Aorta (tissue), 5 donors: ENCODE results near the gene CARD10. TPM values are rescaled to one million over a fixed set of nuclear protein-coding genes. Genes with fewer than 3 reads are reported as not detected.

Source experiments
- ATAC-seq: fragments of 200-7000 bp; cut with Tn5 transposase; one replicate; pipeline ENCODE4 v1.9.1; 2022; ENCODE audit warnings: moderate library complexity; ENCODE audit not compliant: low FRiP score
- DNase-seq, 2 donors: peaks; one replicate each; pipeline ENCODE4 v3.0.0-alpha.2; 2020
- H3K27ac ChIP-seq, 2 donors: one replicate each; pipeline ENCODE4 v1.5.1; 2013; ENCODE audit warnings: low read length in 2 of 2, mild to moderate bottlenecking in 2 of 2, moderate library complexity in 2 of 2, control low read depth in 1 of 2, inconsistent platforms in 1 of 2, low read depth in 1 of 2
- H3K27me3 ChIP-seq, 2 donors: one replicate each; pipeline ENCODE4 v1.6.1; 2013; ENCODE audit warnings: control low read depth in 1 of 2, low read length in 1 of 2, mild to moderate bottlenecking in 1 of 2, moderate library complexity in 1 of 2; ENCODE audit not compliant: insufficient read depth in 2 of 2, control insufficient read depth in 1 of 2
- H3K36me3 ChIP-seq, 2 donors: one replicate each; pipeline ENCODE4 v1.6.1; 2013; ENCODE audit warnings: control low read depth in 1 of 2, low read length in 1 of 2, mild to moderate bottlenecking in 1 of 2; ENCODE audit not compliant: insufficient read depth in 2 of 2, control insufficient read depth in 1 of 2
- H3K4me1 ChIP-seq, 2 donors: one replicate each; pipeline ENCODE4 v1.6.1; 2013; ENCODE audit warnings: low read length in 2 of 2, control low read depth in 1 of 2, mild to moderate bottlenecking in 1 of 2, moderate library complexity in 1 of 2; ENCODE audit not compliant: insufficient read depth in 2 of 2, control insufficient read depth in 1 of 2
- H3K4me3 ChIP-seq, 2 donors: one replicate each; pipeline ENCODE4 v1.5.1; 2013; ENCODE audit warnings: low read length in 2 of 2, control low read depth in 1 of 2, mild to moderate bottlenecking in 1 of 2
- H3K9me3 ChIP-seq: one replicate; pipeline ENCODE4 v1.6.1; 2013; ENCODE audit warnings: mild to moderate bottlenecking, low read length; ENCODE audit not compliant: control insufficient read depth
- WGBS, 2 donors: extraction: QIAGEN DNeasy Blood & Tissue Kit; methylation state at CpG; one replicate each; pipeline ENCODE4 v1.1.7; 2013; 5-methylcytosine and 5-hydroxymethylcytosine counted together
- intact Hi-C, 2 donors: fragments of 100-400 bp; cut with DNase I; formaldehyde crosslinking; loops; one replicate each; pipeline versions ENCODE4 v1.14.2 to v1.15.0; 2022
- polyA plus RNA-seq, 2 donors: library from polyadenylated mRNA; stranded (reverse); fragments of 200-250 nt; gene quantifications; one replicate each; pipeline ENCODE4 v1.2.3, GENCODE V29; 2013
- total RNA-seq, 2 donors: library from RNA; stranded (reverse); fragmentation: NEBNext Ultra II Directional; extraction: Animal tissue kit (Norgen Biotek cat#: 25700); gene quantifications; one replicate each; pipeline ENCODE4 v1.2.1, GENCODE V29; 2021
- donor health status: healthy with polysubstance abuse.
- donor health status: Bipolar disorder and iron deficiency.
- donor health status: DM: no; HTN: no; CAD: no.
- donor health status: DM: no; HTN: no; CAD: no.
- donor health status: DM: yes; HTN: yes; CAD: no.

CARD10 gene
- total and polyA plus RNA-seq, 4 donors = 2.2 to 24.9 (median 9.4) TPM

DNA sequence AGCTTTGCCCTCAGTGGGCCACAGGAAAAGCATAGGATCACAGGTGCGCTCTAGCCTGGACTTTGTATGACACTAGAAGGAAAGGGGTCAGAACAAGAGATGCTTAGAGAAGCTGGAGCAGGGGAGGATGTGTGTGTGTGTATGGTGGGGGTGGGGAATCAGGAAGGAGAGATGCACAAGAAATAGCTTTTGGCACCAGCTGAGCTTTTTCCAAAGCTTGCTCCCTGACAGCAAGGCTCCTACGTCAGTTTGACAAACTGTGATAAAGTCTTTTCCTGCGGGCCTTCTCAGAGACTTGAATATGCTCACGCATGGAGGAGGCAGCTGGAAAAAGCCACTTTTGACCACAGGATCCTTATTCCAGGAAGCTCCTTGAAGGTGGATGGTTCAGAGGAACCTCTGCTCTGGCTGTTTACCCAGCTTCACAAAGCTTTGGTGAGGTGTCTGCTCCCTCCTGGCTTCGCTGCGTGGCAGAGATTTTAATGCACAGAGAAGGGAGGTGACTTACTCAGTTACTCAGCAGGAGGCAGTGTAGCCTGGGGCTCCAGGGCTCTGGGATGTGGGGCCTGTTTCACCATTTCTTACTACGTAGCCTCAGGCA, 45.0 kb upstream of the CARD10 start:
- intact Hi-C loops = loop anchor here in 1 of 2 donors (5.0 kb wide), 1 partner anchor 1968 kb away; the partner anchor contains the start of gene RPS19BP1
- Histone ChIP-seq H3K36me3 (peaks cover 0 to 2% of the 10 kb centered on the region in 2 donors), H3K9me3 (no peaks in the 10 kb centered on the region), H3K27me3 (no peaks in the 10 kb centered on the region), H3K27ac (peak overlapping the region; percentile 54 to 81), H3K4me3 (no peak overlapping the region), H3K4me1 (peaks cover 0 to 5% of the 10 kb centered on the region in 2 donors)
- whole genome bisulfite sequencing, 2 donors = 32 to 38% methylated on average over 7 of the region's 7 CpGs
- ATAC-seq (no peak), DNase-seq (no peak)

GRCh38 chr22:37563153-37564081, 44.2 kb upstream of the CARD10 start:
- WGBS, 2 donors = 6 to 8% methylated on average over 14 of the region's 14 CpGs
- H3K4me3 ChIP-seq = no peak overlapping the region
- H3K36me3 ChIP-seq = peaks cover 0 to 2% of the 10 kb centered on the region in 2 donors
- no peaks in the 10 kb centered on the region for H3K27me3 ChIP-seq
- intact Hi-C loops = loop anchor here in 1 of 2 donors (2.0 to 5.0 kb wide), 2 partner anchors 17 to 1969 kb away; partner anchors contain the start of gene RPS19BP1
- H3K4me1 ChIP-seq = peaks cover 0 to 5% of the 10 kb centered on the region in 2 donors
- ATAC-seq (peak; percentile 69), DNase-seq (peak; percentile 88 to 91)
- H3K9me3 ChIP-seq = no peaks in the 10 kb centered on the region
- peak overlapping the region; percentile 54 to 81 for H3K27ac ChIP-seq

- H3K27ac ChIP-seq = peak overlapping the region in 1 of 2 donors; percentile 32
- ATAC-seq = no peak
- WGBS, 2 donors = 46 to 49% methylated on average over 14 of the region's 14 CpGs
- H3K4me1 ChIP-seq = peaks cover 0 to 5% of the 10 kb centered on the region in 2 donors
- H3K9me3 ChIP-seq = no peaks in the 10 kb centered on the region
- no peaks in the 10 kb centered on the region for H3K27me3 ChIP-seq
- H3K4me3 ChIP-seq = no peak overlapping the region
- intact Hi-C loops = loop anchor here in 1 of 2 donors (2.0 to 5.0 kb wide), 2 partner anchors 15 to 1970 kb away; partner anchors contain the start of gene RPS19BP1
- no peak for DNase-seq
- peaks cover 0 to 2% of the 10 kb centered on the region in 2 donors for H3K36me3 ChIP-seq
Observed at GRCh38 chr22:37562049-37562875, 43.0 kb upstream of the CARD10 start.

DNA sequence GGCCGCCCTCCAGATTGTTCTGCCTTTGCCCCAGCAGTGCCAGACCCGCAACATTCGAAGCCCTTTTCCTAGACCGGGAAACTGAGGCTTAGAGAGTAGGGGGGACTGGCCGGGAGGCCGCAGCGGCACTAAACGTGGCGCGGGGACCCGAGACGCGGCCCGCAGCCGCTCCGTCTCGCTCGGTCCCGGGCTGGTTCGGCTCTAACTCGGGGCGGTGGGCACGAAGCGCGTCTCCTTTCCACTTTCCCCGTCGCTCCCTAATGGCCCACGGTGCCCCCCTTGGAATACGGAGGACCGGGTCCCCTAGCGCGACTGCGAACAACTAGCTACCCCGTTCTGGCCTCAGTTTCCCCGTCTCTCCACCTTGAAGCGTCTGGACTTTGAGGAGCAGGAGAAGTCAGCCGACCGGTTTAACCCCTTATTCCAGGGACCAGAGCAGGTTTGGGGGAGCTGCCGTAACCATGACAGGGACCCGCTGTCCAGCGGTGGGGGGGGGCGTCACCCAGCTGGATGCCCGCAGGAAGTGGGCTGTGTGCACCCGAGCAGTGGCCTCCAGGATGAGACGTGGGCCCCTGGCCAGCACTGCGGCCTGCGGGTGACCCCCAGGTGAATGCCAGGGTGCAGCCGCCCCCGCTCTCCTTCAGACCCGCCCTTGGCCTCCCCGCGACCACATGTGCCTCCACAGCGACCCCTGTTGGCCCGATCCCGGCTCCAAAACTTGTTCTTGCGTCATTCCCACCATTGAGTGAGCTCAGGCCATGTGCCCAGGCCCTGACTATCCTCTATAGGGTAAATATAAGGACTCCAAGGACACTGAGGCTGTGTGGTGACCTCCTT, 42.2 kb upstream of the CARD10 start:
- peak overlapping the region; percentile 86 to 97 for H3K4me3 ChIP-seq
- DNase-seq (peak; percentile 95 to 99), ATAC-seq (peak; percentile 87)
- peak overlapping the region; percentile 91 to 97 for H3K27ac ChIP-seq
- H3K36me3 ChIP-seq = peaks cover 0 to under 1% of the 10 kb centered on the region in 2 donors
- H3K9me3 ChIP-seq = no peaks in the 10 kb centered on the region
- peaks cover 0 to 5% of the 10 kb centered on the region in 2 donors for H3K4me1 ChIP-seq
- intact Hi-C loops = loop anchor here (2.0 to 5.0 kb wide), 2 partner anchors 15 to 1971 kb away; partner anchors contain the start of gene RPS19BP1 (in 1 of the 2)
- WGBS, 2 donors = 0 to 1% methylated on average over 54 to 56 of the region's 56 CpGs
- H3K27me3 ChIP-seq = no peaks in the 10 kb centered on the region

DNA sequence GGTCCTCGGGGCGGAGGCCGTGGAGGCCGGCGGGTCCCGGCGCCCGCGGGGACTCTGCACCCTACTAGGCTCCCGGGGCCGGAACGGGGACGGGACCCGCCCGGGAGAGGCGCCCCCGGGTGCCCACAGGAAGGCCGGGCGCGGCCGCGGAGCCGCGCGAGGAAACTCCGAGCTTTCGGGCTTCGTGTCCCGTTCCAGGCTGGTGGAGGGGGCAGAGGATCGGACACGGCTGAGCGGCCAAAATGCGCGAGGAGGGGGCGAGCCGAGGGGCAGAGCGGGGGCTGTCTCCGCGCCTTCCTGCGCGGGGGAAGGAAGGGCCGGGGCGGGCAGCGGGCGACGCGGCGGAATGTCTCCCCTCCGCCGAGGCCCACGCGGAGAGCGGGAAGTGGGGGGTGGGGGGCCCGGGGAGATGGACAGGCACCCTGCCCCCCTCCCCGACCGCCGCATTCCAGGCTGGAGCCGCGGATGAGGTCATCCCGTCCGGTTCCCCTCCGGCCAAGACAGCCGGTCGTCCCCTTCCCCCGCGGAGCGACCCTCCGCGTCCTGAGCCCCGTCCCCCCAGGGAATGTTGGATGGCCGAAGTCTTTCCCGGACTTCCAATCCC, 41.5 kb upstream of the CARD10 start:
- 0 to 1% methylated on average over 53 to 72 of the region's 72 CpGs for WGBS, 2 donors
- DNase-seq = peak; percentile 77 to 91
- H3K4me1 ChIP-seq = peaks cover 0 to 5% of the 10 kb centered on the region in 2 donors
- peak overlapping the region; percentile 86 to 97 for H3K4me3 ChIP-seq
- no peaks in the 10 kb centered on the region for H3K36me3 ChIP-seq
- no peaks in the 10 kb centered on the region for H3K9me3 ChIP-seq
- no peaks in the 10 kb centered on the region for H3K27me3 ChIP-seq
- H3K27ac ChIP-seq = peak overlapping the region; percentile 91 to 97
- intact Hi-C loops = loop anchor here (2.0 to 5.0 kb wide), 2 partner anchors 14 to 1972 kb away; partner anchors contain the start of gene RPS19BP1 (in 1 of the 2)
- peak; percentile 46 for ATAC-seq

- intact Hi-C loops = loop anchor here (2.0 to 5.0 kb wide), 2 partner anchors 13 to 1972 kb away; partner anchors contain the start of gene RPS19BP1 (in 1 of the 2)
- H3K9me3 ChIP-seq = no peaks in the 10 kb centered on the region
- WGBS, 2 donors = 2 to 3% methylated on average over 33 to 76 of the region's 76 CpGs
- peaks cover 0 to 5% of the 10 kb centered on the region in 2 donors for H3K4me1 ChIP-seq
- H3K4me3 ChIP-seq = peak within 1 kb of the TSS; percentile 86 to 97
- DNase-seq (peak; percentile 69 to 89), ATAC-seq (peak; percentile 55)
- H3K27me3 ChIP-seq = no peaks in the 10 kb centered on the region
- H3K27ac ChIP-seq = peak within 1 kb of the TSS; percentile 96 to 97
- H3K36me3 ChIP-seq = no peaks in the 10 kb centered on the region
Observed at GRCh38 chr22:37559901-37560607, 40.8 kb upstream of the CARD10 start, which contains the start of gene CDC42EP1. Gene CDC42EP1 (plus strand): TSS chr22:37560480. CDS start chr22:37566350, 5,870 bp downstream.

DNA sequence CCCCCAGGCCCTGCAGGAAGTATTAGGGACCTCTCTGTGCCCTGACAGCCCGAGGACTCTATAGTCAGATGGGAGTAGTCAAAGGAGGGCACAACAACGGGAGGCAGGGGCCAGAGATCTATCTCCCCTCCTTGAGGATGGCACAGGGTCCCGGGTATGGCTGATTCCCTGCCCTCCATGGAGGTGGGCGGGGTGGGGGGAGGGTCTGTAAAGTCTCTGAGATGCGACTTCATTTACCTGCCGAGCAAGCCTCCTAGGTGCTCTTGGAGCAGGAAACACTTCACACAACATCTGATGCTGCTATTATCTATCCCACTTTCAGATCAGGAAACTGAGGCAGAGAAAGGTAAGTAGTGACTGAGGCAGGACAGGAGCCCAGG, 40.3 kb upstream of the CARD10 start:
- peaks cover 0 to 5% of the 10 kb centered on the region in 2 donors for H3K4me1 ChIP-seq
- WGBS, 2 donors = 59 to 62% methylated on average over 6 of the region's 6 CpGs
- H3K27me3 ChIP-seq = no peaks in the 10 kb centered on the region
- DNase-seq (no peak), ATAC-seq (no peak)
- H3K9me3 ChIP-seq = no peaks in the 10 kb centered on the region
- intact Hi-C loops = no loop called here
- H3K36me3 ChIP-seq = no peaks in the 10 kb centered on the region
- peak overlapping the region; percentile 96 to 97 for H3K27ac ChIP-seq
- no peak overlapping the region for H3K4me3 ChIP-seq
